Astrocyte of the hippocampus (primary cell): Measurements from ENCODE around the gene ETS1.
A peak's percentile ranks its signal among the peaks of the same experiment; 100 is the strongest.

Source experiments
- DNase-seq: peaks from one replicate; pipeline ENCODE4 v3.0.0; 2011; ENCODE audit warnings: low read depth, low spot score

Gene ETS1

GRCh38 chr11:128568166-128568778, 19.1 kb downstream of the ETS1 start:
- no peak for DNase-seq

GRCh38 chr11:128567130-128567529, 20.2 kb downstream of the ETS1 start:
- no peak for DNase-seq

GRCh38 chr11:128565881-128566280, 21.5 kb downstream of the ETS1 start:
- no peak for DNase-seq

DNA sequence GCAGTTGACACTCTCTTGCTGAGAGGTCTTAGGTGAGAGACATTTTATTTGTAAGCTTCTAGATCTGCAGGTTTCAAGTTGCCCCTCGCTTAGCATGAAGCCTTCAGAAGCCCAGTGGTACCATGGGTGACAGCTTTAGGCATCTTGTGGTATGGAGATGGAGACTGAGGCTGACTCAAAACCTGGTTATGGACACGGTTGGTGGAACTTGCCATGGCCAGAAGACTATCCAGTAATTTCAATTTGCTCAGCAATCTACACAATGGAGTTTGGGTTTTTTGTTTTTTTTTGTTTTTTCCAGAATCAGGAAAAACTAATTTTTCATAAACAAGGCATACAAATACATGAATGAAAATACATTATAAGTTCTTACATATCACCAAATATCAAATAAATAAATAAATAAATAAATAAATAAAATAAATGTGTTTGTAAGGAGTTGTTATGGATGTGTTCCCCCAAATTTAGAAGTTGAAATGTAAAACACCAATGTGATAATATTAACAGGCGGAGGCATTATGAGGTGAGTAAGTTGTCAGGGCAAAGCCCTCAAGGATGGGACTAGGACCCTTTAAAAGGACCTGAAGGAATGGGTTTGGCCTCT, 22.6 kb downstream of the ETS1 start:
- DNase-seq = no peak

GRCh38 chr11:128563942-128564641, 23.3 kb downstream of the ETS1 start:
- DNase-seq = no peak

GRCh38 chr11:128563308-128563707, 24.1 kb downstream of the ETS1 start:
- no peak for DNase-seq

DNA sequence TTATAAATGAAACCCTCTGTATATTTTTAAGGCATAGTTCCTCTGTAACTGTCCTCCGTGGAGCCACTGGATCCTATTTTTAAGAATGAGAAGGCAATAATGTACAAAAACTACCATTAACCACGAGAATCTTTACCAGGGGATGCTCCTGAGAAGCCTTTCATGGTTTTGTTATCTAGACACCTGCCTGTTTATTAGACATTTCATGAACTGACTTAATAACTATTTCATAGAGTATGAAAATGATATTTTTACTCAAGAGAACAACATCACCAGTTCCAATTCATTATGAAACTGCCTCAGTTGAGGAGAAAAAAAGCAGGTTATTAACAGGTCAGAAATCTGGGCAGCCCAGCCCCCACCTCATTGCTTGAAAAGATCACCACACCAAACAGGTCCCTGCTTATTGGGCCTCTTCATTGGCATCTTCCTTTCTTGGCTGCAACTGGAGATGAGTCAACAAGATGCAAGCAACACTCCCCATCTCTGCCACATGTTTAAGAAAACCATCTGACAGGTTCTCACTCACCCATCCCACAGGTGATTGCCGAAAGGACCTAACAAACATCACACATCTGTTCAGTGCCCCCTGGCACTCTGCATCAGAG, 27.8 kb downstream of the ETS1 start:
- no peak for DNase-seq

DNA sequence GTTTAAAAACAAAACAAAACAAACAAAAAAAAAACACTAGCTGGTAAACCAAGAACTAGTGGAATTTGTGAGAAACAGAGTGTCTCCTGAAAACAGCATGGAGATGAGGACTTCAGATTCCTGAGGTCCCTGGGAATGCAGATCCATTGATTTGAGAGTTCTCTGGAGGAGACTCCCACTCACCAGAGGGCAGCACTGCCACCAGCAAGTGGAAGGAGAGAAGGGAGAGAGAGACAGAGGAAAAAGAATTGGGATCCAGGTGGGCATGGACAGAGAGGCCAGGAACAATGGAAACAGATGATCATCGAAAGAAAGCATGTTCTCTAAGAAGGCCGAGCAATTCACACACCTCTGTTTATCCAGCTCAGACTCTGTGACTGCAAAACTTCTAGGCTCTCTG, 31.8 kb downstream of the ETS1 start:
- peak; percentile 35 for DNase-seq

GRCh38 chr11:128553662-128554362, 33.5 kb downstream of the ETS1 start:
- no peak for DNase-seq

GRCh38 chr11:128552783-128553661, 34.3 kb downstream of the ETS1 start:
- no peak for DNase-seq

DNA sequence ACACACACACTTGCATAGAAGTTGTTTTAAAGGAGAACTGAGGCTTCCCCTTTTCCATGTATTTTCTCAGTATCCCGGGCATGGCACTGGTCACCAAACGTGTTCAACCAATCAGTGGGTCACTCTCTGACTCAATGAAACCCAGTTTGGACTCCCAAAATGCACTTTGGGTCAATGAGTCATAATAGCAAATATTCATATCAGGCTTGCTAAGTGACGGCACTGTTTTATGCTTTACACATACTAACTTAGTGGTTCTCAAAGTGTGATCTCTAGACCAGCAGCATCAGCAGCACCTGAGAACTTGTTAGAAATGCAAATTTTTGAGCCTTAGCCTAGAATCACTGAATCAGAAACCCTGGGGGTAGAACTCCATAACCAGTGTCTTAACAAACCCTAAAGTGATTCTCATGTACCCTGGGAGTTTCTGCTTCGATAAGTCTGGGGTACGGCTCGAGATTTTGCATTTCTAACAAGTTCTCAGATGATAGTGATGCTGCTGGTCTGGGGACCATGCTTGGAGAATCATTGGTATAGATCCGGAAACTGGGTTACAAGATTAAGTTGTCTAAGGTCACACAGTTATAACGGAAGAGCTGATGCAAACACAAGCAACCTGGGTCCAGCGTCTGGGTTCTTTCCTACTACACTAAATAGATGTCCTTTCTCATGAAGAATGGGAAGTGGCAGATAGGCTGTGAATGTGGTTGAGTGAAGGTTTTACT, 35.6 kb downstream of the ETS1 start:
- no peak for DNase-seq

GRCh38 chr11:128551058-128551457, 36.3 kb downstream of the ETS1 start:
- DNase-seq = no peak

DNA sequence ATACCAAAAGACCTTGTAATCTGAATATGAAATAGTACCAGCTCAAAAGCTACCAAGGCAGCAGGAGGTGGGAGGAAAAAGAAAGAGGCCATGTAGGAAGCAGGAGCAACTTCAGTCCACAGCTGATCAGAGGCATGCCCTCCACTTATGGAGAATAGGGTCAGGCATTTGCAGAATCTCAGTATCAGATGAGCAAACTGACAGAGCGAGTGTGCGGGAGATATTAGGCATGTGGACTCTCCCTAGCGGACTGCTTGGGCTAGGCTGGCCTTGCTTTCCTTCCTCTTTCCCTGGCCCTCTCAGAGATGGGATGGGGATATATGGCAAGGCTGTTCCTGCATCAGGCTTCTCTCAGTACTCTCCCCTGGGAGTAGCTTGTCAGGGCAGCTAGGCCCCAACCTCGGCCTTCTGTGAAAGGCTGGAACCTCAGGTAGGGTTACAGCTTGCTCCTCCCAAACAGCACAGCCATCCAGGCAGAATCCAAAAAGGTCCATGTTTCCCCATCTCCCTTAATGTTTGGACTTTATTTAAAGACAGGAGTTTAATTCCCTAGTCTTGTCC, 37.0 kb downstream of the ETS1 start:
- DNase-seq = no peak

DNA sequence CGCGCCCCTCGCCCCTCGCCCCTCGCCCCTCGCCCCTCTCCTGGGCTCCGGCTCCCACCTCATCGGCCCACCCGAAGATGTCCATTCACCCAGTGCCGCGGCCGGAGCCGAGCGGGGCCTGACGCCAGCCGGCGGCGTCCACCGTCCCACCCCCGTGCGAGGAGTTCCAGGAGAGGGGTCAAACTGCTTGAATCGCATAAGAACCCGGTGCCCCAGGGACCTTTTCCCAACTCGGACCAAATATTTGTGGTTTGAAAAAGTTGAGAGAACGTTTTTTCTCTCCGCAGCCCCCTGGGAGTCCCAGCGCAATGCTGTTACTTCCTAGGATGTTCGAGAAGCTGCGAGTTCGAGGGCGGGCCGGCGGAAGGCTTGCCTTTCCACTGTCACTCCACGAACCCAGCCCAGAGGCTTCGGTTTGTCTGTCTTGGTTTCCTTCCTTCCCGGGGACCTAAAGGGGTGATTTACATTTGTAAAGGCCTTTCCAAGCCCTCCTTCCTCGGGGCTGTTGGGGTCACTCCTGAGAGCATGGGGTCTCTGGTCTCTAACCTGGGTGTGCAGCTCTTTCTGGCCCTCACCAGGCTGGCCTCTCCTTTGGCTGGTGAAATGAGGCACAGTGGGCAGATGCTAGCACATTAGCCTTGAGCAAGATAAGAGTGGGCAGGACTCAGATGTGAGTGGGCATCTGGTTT, 38.0 kb downstream of the ETS1 start:
- DNase-seq = no peak

DNA sequence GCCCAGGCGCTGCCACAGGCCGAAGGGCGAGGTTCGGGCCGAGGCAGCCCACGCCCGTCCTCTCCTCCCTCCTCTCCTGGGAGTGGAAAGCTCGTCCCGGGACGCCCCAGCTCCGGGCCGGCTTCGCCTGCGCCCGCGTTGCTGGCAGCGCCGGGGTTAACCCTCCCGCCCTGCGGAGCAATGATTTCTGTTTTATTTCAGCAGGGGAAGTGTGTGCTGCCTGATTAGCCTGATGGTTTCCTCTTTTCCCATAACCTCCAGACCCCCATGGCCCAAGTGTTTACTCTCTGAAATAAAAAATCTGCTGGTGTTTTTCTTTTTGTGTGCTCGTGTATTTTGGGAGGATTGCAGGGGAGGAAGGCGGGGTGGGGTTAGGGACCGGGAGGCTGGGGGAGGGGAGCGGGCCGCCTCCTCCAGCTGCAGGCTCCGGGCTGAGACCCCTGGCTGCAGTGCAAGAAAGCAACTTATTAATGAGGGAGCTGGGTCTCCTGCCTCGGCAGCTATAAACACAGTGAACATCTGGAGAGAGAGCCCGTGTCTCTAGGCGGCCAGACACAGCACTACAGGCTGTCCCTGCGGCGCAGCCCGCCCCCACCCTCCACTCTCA, 38.6 kb downstream of the ETS1 start:
- peak; percentile 52 for DNase-seq

- DNase-seq = no peak
Measured at GRCh38 chr11:128547946-128548648, 39.3 kb downstream of the ETS1 start.

- no peak for DNase-seq
Measured at GRCh38 chr11:128546916-128547315, 40.4 kb downstream of the ETS1 start.

DNA sequence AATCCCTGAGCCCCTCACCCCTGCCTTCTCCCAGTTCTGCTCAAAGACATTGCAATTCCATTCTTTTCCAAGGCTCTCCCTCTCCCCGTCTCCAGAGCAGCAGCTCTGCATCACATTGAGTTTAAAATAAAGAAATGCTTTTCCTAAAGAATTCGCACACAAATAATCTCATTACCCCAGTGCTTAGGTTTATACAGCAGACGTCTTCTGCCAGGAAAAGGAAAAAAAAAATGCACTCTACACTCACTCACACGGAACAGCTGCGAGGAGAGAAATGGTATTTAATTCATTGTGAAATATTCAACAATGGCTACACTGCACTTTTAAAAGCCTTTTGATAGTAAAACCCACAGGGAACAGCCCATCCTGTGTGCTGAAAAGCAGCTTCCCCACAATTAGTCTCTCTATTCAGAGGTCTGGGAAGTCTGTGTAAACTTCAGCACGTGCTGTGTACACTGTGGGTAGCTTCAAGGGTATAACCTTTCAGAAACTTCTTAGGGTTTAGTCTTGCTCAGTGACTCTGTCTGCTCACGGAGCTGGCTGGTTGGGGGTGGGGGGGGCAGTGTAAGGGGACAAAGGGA, 42.8 kb downstream of the ETS1 start:
- peak; percentile 37 for DNase-seq
